GM13977 (cell line): ENCODE measurements around the gene INHA.

ENCODE experiments used
- DNase-seq: peaks from one replicate; pipeline ENCODE4 v3.0.0; 2012; ENCODE audit warnings: low spot score
- in situ Hi-C: fragments of 300-500 bp; cut with MboI; formaldehyde crosslinking; loops from one replicate; pipeline ENCODE4 v1.12.0; 2022; ENCODE audit warnings: low sequenced_read_pairs, low pct_unique_long_range_greater_than_20kb, mixed read lengths, inconsistent platforms; ENCODE audit not compliant: unreplicated experiment
- TF ChIP-seq, protein P1 (sequence below): IDR thresholded peaks from 2 replicates; pipeline ENCODE4 v1.5.1; 2012; ENCODE audit warnings: mild to moderate bottlenecking, control low read depth; ENCODE audit not compliant: insufficient read depth; ENCODE audit errors: extremely low read depth, missing control alignments

The INHA gene

DNA sequence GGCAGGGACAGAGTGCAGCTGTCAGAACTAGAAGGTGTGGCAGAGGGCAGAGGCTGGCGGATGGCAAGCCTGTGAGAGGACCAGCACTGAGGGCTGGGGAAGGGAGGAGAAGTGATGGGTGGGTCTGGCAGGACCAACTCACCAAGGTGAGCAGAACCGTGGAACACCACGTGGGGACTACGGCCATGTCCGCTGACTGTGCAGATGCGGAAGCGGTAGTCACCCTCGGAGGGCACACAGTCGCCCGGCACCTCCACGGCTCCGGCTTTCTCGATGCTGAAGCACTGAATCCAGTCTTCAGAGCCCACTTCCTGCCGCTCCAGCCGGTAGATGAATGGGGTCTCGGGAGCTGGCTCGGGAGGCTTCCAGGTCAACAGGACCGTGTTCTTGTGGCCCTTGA lies 5.0 kb upstream of the INHA start:
- DNase-seq, result no peak
- TF ChIP-seq, protein P1, sequence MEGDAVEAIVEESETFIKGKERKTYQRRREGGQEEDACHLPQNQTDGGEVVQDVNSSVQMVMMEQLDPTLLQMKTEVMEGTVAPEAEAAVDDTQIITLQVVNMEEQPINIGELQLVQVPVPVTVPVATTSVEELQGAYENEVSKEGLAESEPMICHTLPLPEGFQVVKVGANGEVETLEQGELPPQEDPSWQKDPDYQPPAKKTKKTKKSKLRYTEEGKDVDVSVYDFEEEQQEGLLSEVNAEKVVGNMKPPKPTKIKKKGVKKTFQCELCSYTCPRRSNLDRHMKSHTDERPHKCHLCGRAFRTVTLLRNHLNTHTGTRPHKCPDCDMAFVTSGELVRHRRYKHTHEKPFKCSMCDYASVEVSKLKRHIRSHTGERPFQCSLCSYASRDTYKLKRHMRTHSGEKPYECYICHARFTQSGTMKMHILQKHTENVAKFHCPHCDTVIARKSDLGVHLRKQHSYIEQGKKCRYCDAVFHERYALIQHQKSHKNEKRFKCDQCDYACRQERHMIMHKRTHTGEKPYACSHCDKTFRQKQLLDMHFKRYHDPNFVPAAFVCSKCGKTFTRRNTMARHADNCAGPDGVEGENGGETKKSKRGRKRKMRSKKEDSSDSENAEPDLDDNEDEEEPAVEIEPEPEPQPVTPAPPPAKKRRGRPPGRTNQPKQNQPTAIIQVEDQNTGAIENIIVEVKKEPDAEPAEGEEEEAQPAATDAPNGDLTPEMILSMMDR, result no peak
- in situ Hi-C loops, result no loop called here

DNA sequence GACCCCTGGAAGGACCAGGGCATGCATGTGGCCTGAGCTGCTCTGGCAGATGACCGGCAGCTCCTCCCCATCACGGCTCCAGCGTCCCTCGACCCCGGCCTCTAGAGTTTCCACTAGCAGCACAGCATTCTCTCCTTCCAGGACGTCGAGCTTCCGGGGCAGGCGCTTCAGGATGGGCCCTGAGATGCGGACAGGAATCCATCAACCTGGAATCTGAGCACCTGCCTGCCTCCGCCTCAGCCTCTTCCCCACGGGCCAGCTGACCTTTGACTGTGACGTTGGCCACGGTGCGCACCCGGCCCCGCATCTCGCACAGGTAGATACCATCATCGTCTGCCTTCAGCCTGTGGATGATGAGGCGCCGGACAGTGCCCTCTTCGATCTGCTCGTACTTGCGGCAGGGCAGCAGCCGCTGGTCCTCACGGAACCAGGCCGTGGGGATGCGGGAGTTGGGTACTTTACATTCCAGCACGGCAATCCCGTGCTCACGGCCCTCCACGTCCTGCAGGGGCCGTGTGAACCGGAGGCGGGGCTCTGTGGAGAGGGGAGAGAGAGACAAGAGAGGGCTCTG lies 4.2 kb upstream of the INHA start:
- TF ChIP-seq, protein P1, result no peak
- no peak for DNase-seq
- in situ Hi-C loops, result no loop called here

DNA sequence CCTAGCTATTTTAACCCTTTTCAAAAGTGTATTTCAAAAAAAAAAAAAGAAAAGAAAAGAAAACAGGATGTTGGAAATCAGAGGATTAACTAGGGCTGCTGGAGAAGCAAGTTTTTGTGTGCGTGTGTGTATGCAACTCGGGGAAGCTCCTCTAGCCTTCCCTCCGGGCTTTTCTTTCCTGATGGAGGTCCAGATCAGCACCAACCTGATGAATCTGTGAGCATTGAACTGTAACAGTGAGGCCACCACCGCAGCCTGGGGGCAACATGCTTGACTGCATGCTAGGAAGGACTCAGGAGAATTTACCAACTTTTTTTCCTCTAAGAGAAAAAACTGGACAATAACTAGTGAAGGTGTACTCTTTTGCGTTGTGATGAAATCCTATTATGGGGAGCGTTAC lies 3.1 kb upstream of the INHA start:
- in situ Hi-C loops, result no loop called here
- TF ChIP-seq, protein P1, result no peak
- DNase-seq, result no peak

DNA sequence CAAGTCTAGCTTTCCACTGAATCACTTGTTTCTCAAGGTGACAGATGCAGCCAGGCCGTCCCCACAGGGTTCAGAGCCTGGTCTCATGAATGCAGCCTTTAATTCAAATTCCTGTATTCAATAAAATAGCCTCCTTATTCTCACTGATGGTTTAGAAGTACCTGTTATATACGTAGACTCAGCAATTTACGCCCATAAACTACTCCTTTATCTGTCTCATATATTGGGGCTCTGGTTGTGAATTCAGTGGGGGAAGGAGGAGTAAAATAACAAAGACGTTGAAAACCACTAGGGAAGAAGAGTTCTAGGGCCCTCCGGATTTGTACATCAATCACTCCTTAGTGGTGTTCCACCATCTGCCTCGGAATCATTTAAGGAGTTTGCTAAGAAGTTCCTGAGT lies 2.5 kb upstream of the INHA start:
- no peak for DNase-seq
- in situ Hi-C loops, result no loop called here
- TF ChIP-seq, protein P1, result no peak

DNA sequence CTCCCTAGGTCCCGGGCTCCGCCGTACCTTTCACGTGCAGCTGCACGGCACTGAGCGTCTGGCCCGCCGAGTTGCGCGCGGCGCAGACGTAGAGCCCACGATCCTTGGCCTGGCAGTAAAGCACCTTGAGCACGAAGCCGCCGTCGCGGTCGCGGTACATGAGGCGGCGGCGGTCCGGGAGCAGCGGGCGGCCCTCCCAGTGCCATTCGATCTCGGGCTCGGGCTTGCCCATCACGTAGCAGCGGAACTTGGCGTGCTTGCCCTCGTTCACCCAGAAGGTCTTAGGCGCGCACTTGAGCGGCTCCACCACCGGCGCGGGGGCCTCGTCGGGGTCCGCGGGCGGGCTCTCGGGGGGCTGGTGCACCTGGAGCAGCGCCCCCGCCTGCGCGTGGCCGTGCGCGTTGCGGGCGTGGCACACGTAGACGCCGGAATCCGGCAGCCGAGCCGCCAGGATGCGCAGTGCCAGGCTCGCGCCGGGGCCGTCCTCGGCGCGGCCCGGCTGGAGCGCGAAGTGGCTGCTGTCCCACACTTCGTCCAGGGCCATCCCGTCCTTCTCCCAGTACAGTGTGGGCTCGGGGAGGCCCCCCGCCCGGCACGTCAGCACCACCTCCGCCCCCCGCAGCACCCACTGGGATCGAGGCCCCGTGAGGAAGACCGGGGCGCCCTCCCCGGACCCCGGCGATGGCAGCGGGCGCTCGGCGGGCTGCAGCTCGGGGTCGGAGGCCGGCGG lies 1.8 kb upstream of the INHA start:
- in situ Hi-C loops, result no loop called here
- no peak for DNase-seq
- TF ChIP-seq, protein P1, result no peak

DNA sequence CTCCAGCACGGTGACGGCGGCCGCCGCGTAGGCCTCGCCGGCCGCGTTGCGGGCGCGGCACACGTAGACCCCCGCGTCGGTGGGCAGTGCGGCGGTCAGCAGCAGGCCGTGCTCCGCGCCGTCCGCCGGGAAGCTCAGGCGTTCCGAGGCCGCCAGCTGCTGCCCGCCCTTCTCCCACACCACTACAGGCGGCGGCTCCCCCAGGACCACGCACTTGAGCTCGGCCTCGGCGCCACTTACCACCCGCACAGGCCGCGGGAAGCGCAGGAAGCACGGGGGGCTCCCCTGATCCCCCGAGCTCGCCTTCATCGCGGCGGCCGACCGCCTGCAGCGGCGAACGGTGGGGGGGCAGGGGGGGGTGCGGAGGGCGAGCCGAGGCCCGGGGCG lies 1.2 kb upstream of the INHA start:
- TF ChIP-seq, protein P1, result no peak
- peak; percentile 47 for DNase-seq
- in situ Hi-C loops, result no loop called here
